Activated CD4-positive, alpha-beta T cell treated with anti-CD3 and anti-CD28 coated beads, Interleukin-2, amount 10 ng/mL, durations not matched to agents 24 days and 14 days (primary cell): ENCODE data around the gene PRKCA. TPM values are rescaled to one million over a fixed set of nuclear protein-coding genes. Genes with fewer than 3 reads are reported as not detected.
A peak's percentile ranks its signal among the peaks of the same experiment; 100 is the strongest.

Experiments
- DNase-seq: peaks from one replicate; pipeline ENCODE4 v3.0.0; 2022
- H3K27ac Mint-ChIP-seq: one replicate; pipeline ENCODE4 v1.8.0; 2022; ENCODE audit warnings: mild to moderate bottlenecking, mixed read lengths
- H3K27me3 Mint-ChIP-seq: one replicate; pipeline ENCODE4 v1.8.0; 2022; ENCODE audit warnings: mixed read lengths
- H3K36me3 Mint-ChIP-seq: one replicate; pipeline ENCODE4 v1.8.0; 2022; ENCODE audit warnings: low read depth, mild to moderate bottlenecking, mixed read lengths
- H3K4me1 Mint-ChIP-seq: one replicate; pipeline ENCODE4 v1.8.0; 2021; ENCODE audit warnings: mixed read lengths
- H3K4me3 Mint-ChIP-seq: one replicate; pipeline ENCODE4 v1.8.0; 2022; ENCODE audit warnings: mild to moderate bottlenecking, moderate library complexity, mixed read lengths
- H3K9me3 Mint-ChIP-seq: one replicate; pipeline ENCODE4 v1.8.0; 2021; ENCODE audit warnings: mixed read lengths
- intact Hi-C: fragments of 100-400 bp; cut with micrococcal nuclease; formaldehyde crosslinking; loops from one replicate; pipeline ENCODE4 v1.15.1; 2023
- total RNA-seq: library from RNA; stranded (reverse); gene quantifications from 2 replicates; pipeline ENCODE4 v1.2.3, GENCODE V29; 2022

PRKCA gene
- total RNA-seq, 1 donor from 2014 or later, result 164 TPM

DNA sequence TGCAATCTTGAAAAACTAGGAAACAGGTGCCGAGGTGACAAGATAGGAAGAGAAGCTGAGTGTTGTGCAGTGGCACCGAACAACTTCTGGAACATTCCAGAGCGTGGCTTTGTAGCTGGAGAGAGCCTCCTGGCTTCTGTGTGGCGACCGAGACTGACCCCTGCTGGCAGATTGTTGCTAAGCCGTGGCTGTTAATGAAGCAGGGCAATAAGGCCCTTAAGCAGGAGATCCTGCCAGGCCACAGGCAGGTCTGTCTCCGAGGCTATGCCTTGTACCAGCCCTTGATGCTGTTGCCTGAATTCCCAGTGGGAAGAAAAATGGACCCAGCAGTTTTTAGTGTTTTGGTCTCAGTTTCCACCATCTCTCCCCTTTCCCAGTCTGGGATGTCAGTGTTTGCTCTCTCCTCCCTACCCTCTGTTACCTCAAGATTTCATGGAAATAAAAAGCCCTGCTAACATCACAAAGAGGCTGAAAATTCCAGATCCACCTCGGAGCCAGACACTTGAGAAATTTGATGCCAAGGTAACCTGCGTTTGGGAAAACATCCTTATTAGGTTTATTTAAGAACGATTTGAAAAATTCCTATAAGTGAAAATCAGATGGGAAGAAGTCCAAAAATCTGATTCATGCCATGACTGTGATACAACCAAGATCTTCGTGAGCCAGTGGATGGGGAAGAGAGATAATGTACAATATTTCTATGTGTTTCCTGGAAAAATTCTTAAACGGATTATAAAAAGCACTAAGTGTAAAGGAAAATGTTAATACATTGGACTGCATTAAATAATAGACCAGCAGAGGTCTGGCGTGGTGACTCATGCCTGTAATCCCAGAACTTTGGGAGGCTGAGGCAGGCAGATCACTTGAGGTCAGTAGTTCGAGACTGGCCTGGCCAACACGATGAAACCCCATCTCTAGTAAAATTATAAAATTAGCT lies 265.1 kb downstream of the PRKCA start:
- Mint-ChIP-seq H3K4me3 (no peak overlapping the region), H3K27me3 (no peaks in the 10 kb centered on the region), H3K27ac (peak overlapping the region; percentile 14), H3K9me3 (no peaks in the 10 kb centered on the region), H3K4me1 (peaks cover 34% of the 10 kb centered on the region), H3K36me3 (peaks cover 23% of the 10 kb centered on the region)
- DNase-seq, result peak; percentile 93
- intact Hi-C loops, result loop anchor here (1.0 to 5.0 kb wide), 3 partner anchors 260 to 365 kb away; no protein-coding TSS in a partner anchor

DNA sequence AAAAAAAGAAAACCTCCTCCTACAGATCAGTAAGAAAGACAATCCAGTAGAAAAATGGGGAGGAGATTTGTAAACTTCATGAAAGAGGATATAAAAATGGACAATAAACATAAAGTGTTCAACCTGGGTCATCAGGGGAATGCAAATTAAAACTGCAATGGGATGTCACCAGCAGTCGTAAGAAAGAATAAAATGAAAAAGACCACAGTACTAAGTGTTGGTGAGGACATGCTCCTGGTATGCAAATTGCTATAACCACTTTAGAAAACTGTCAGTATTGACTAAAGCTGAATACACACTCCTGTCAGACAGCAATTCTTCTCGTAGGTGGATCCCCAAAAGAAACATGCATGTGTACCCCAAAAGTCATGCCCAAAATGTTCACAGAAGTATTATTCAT lies 267.2 kb downstream of the PRKCA start:
- DNase-seq, result no peak
- intact Hi-C loops, result loop anchor here (5.0 kb wide), 2 partner anchors 262 to 367 kb away; no protein-coding TSS in a partner anchor
- Mint-ChIP-seq H3K36me3 (peaks cover 24% of the 10 kb centered on the region), H3K27me3 (no peaks in the 10 kb centered on the region), H3K9me3 (no peaks in the 10 kb centered on the region), H3K27ac (no peak overlapping the region), H3K4me1 (peaks cover 31% of the 10 kb centered on the region), H3K4me3 (no peak overlapping the region)

DNA sequence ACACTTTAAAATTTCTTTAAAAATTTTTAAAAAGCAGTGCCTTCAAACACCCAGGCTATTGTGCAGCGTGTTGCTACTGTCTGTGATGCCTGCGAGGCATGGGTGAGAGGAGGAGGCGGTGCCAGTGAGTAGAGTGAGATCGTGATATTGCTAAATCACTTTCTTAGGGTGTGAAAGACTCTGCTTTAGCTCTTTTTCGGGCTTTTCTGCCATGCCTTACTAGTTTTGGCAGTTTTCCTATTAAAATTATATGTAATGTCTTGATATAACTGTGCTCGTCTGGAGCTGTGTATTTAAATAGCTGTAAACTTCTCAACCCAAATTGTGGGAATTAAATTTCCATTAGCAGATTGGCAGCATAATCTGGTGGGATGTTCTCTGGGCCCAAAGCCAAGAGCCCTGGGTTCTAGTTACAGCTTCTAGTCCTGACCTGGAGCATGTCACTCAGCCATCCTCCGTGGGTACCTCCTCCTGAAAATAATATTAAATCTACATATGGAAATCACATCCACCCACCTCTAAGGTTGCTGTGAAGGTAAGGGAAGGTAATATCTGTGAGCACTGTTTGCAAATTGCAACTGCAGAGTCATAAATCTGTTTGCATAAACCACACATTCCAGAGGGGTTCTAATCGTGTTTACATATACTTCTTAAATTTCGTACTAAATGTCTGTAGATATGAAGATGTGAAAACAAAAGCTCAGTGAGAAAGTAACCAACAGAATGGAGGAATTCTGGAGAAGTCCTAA lies 268.2 kb downstream of the PRKCA start:
- Mint-ChIP-seq H3K36me3 (peaks cover 24% of the 10 kb centered on the region), H3K27me3 (no peaks in the 10 kb centered on the region), H3K9me3 (no peaks in the 10 kb centered on the region), H3K27ac (no peak overlapping the region), H3K4me1 (peaks cover 26% of the 10 kb centered on the region), H3K4me3 (no peak overlapping the region)
- intact Hi-C loops, result no loop called here
- no peak for DNase-seq

DNA sequence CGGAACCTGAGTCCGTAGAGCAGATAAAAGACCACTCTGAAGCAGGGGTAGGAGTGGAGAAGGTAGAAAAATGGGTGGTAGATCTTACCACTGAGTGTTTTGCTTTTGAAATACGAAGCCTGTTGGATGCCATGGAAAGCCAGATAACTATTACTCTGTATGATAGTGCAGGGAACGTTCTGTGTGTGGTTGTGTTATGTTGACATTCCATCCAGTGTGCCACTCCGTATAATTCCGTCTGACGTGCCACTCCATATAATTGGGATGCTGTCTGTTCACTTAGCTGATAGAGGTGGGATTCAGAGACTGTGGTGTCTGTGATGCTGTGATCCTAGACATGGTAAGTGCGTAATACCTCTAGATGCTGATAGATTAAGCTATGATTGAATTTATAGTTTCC lies 269.3 kb downstream of the PRKCA start:
- no peak for DNase-seq
- H3K9me3 Mint-ChIP-seq, result no peaks in the 10 kb centered on the region
- H3K4me3 Mint-ChIP-seq, result no peak overlapping the region
- no peak overlapping the region for H3K27ac Mint-ChIP-seq
- intact Hi-C loops, result no loop called here
- H3K27me3 Mint-ChIP-seq, result no peaks in the 10 kb centered on the region
- peaks cover 21% of the 10 kb centered on the region for H3K4me1 Mint-ChIP-seq
- H3K36me3 Mint-ChIP-seq, result peaks cover 27% of the 10 kb centered on the region

DNA sequence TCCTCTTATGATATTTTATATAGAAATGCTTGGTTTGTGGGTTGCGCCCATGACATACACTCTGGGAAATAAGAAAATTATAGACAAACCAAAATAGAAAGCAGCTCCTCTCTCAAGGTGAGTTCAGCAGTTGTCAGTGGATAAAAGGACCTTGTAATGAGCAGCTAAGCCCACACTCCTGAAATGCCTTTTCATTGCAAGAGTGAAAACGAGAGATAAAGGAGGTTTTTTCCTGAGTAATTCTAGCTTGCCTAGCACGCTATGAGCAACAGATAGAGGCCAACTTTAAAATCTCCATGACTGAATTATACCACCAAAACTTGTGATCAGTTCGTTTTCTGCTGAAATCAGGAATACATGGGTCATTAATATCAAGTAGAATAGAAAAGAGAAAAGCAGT lies 270.7 kb downstream of the PRKCA start:
- peaks cover 16% of the 10 kb centered on the region for H3K4me1 Mint-ChIP-seq
- no peak for DNase-seq
- peaks cover 27% of the 10 kb centered on the region for H3K36me3 Mint-ChIP-seq
- no peak overlapping the region for H3K4me3 Mint-ChIP-seq
- intact Hi-C loops, result no loop called here
- no peaks in the 10 kb centered on the region for H3K9me3 Mint-ChIP-seq
- H3K27ac Mint-ChIP-seq, result no peak overlapping the region
- H3K27me3 Mint-ChIP-seq, result no peaks in the 10 kb centered on the region

DNA sequence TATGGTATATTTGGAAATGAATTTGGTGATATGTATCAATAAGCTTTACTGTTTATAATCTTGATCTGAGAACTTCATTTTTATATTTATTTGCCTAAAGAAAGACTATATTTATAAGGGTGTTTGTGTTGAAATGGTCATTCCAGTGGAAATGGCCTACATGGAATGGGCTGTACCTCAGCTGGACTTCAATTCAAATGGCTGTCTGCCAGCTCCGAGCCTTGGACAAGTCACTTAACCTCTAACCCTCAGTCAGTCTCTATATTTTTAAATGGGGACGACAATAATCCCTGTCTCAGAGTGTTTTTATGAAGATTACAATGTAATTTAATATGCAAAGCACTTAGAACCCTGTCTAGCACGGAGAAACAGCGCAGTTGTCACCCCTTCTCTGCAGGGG lies 271.7 kb downstream of the PRKCA start:
- peaks cover 17% of the 10 kb centered on the region for H3K4me1 Mint-ChIP-seq
- intact Hi-C loops, result no loop called here
- no peaks in the 10 kb centered on the region for H3K9me3 Mint-ChIP-seq
- no peak overlapping the region for H3K27ac Mint-ChIP-seq
- H3K36me3 Mint-ChIP-seq, result peaks cover 29% of the 10 kb centered on the region
- DNase-seq, result no peak
- no peak overlapping the region for H3K4me3 Mint-ChIP-seq
- no peaks in the 10 kb centered on the region for H3K27me3 Mint-ChIP-seq

DNA sequence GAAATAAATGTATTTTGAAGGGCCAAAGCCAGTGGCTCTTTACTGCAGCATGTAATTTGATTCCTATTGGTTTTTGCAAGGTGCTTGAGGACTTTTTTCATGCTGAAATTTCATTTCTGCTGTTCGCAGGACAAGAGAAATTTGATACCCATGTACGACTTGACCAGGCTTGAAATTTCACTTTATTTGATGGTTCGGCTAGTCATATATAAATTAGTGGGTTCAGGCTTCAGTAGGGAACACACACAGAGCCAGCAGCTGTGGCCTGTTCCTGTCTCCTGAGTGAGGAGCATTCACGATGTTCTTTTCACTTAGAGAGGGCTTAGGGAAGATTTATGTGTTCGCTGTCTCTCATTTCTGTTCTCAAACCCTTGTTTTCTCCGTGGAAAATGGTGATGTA lies 274.1 kb downstream of the PRKCA start:
- H3K27me3 Mint-ChIP-seq, result no peaks in the 10 kb centered on the region
- no peaks in the 10 kb centered on the region for H3K9me3 Mint-ChIP-seq
- peaks cover 21% of the 10 kb centered on the region for H3K4me1 Mint-ChIP-seq
- intact Hi-C loops, result no loop called here
- peaks cover 27% of the 10 kb centered on the region for H3K36me3 Mint-ChIP-seq
- H3K4me3 Mint-ChIP-seq, result no peak overlapping the region
- no peak for DNase-seq
- H3K27ac Mint-ChIP-seq, result no peak overlapping the region

DNA sequence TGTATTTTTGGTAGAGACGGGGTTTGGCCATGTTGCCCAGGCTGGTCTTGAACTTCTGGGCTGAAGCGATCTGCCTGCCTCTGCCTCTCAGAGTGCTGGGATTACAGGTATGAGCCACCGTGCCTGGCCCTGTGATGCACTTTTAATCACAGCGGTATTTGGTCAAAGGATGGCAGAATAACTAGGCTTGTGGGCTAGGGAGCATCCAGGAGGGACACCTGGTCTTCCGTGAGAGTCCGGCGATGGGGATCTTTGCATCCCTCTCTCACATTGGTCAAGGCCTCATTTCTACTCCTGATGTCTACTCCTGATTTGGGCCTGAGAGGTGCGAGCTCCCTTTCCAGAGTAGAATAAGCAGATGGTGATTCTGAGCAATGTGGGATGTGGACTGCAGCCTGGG lies 274.6 kb downstream of the PRKCA start:
- H3K27me3 Mint-ChIP-seq, result no peaks in the 10 kb centered on the region
- intact Hi-C loops, result no loop called here
- H3K4me1 Mint-ChIP-seq, result peaks cover 20% of the 10 kb centered on the region
- no peak for DNase-seq
- peaks cover 33% of the 10 kb centered on the region for H3K36me3 Mint-ChIP-seq
- H3K4me3 Mint-ChIP-seq, result no peak overlapping the region
- H3K27ac Mint-ChIP-seq, result no peak overlapping the region
- H3K9me3 Mint-ChIP-seq, result no peaks in the 10 kb centered on the region

DNA sequence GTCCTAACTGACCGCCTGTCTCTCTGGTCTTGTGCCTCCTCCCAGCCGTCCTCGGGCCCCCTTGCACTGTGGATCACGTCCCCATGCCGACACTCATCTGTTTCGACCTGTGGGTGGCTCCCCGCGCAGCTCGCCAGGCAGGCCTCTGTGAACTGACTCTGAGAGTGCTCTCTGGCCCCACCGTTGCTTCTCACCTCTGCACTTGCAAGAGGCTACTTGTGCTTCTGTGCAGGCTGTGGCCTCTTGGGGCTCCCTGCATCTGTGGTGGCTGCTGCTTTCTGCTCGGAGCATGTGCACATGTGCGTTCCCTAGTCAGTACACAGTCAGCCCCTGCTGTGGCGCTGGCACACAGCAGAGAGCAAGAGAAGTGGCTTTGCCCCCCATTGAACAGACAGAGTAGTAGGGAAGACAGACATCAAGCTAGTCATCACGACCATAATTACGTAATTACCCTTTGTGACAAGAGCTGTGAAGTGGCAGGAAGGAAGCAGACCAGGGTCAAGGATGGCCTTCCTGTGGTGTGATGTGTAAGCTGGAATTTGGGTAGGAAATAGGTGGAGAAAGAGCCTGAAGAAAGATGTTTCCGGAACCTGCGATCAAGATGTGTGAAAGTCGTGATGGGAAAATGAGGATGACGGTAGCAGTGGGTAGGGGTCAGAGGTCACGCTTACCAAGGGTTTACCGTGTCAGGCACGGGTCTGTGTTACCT lies 276.5 kb downstream of the PRKCA start:
- Mint-ChIP-seq H3K4me3 (no peak overlapping the region), H3K4me1 (peaks cover 21% of the 10 kb centered on the region), H3K9me3 (peaks cover 4% of the 10 kb centered on the region), H3K36me3 (peaks cover 42% of the 10 kb centered on the region), H3K27me3 (no peaks in the 10 kb centered on the region), H3K27ac (peak overlapping the region; percentile 80)
- intact Hi-C loops, result no loop called here
- no peak for DNase-seq

DNA sequence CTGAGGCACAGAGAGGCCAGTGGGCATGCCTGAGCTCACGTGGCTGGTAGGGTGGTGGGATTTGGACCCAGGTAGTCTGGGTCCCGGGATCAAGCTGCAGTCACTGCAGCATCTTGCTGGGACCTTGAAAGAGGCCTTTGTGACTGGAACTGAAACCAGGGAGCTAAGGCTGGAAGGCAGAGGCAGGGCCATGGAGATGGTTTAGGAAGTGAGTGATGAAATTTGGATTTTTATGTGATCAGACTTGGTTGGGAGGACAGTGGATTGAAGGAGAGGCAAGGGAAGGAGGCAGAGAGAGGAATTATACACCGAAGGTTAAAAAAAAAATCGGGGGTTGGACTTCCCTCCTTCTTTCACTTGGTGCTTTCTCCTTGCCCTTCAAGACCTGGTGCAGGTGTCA lies 277.1 kb downstream of the PRKCA start:
- Mint-ChIP-seq H3K4me1 (peaks cover 21% of the 10 kb centered on the region), H3K27ac (peak overlapping the region; percentile 53), H3K36me3 (peaks cover 43% of the 10 kb centered on the region), H3K27me3 (no peaks in the 10 kb centered on the region), H3K4me3 (no peak overlapping the region), H3K9me3 (peaks cover 4% of the 10 kb centered on the region)
- no peak for DNase-seq
- intact Hi-C loops, result no loop called here

DNA sequence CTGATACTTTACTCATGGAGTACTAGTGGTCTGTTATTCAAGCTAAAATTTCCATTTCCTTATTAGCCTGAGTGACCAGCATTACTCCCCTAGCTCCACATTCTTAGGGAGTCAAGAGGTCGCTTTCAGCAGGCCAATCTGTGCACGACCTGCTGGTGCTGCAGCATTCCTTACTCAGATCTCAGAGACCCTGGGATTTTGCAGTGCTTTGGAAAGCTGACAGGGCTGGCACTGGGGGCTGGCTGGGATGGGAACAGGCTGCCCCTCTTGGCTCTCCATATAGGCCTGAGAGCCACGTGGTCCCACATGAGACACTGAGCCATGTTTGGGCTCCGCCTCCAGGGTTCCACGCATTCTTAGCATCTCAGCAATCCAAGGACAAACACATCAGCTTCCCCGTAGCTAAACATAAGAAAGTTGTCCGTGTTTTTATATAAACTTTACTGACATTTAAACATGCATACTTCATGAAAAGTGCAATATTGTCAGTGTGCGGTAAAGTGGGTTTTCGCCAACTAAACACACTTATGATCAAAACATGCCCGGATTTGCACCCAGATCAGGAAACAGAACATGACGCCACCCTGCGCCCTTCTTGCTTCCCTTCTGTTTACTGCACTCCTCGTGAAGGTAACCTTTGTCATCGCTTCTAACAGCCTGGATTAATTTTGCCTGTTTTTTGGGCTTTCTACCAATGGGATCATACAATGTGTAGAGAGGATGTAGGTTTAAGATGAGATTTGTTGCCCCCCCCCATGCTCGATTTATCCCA lies 278.0 kb downstream of the PRKCA start:
- peaks cover 21% of the 10 kb centered on the region for H3K4me1 Mint-ChIP-seq
- intact Hi-C loops, result no loop called here
- peaks cover 4% of the 10 kb centered on the region for H3K9me3 Mint-ChIP-seq
- peaks cover 45% of the 10 kb centered on the region for H3K36me3 Mint-ChIP-seq
- no peaks in the 10 kb centered on the region for H3K27me3 Mint-ChIP-seq
- peak overlapping the region; percentile 53 for H3K27ac Mint-ChIP-seq
- no peak overlapping the region for H3K4me3 Mint-ChIP-seq
- no peak for DNase-seq

DNA sequence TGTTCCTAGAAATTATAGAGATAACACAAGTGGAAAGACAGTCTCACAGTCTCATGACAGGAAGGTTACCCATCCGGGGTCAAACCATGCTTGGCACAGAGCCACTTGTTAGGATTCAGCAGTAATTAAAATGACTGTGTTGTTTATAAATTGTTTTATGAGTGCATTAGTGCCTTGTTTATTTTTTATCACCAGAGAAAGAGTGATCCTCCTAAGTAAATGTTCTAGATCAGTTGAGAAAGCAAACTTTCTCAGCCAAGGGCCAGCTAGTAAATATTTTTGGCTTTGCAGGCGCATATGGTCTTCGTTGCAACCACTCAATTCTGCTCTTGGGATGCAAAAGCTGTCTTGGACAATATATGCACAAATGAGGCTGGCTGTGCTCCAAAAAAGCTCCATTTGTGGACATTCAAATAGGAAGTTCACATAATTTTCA lies 278.6 kb downstream of the PRKCA start:
- H3K27ac Mint-ChIP-seq, result no peak overlapping the region
- no peak for DNase-seq
- intact Hi-C loops, result no loop called here
- H3K27me3 Mint-ChIP-seq, result no peaks in the 10 kb centered on the region
- H3K9me3 Mint-ChIP-seq, result peaks cover 4% of the 10 kb centered on the region
- peaks cover 21% of the 10 kb centered on the region for H3K4me1 Mint-ChIP-seq
- H3K36me3 Mint-ChIP-seq, result peaks cover 44% of the 10 kb centered on the region
- H3K4me3 Mint-ChIP-seq, result no peak overlapping the region
